GM06990 (cell line): ENCODE data around the gene DLX3.

ENCODE experiments used
- DNase-seq: peaks from one replicate; pipeline ENCODE4 v3.0.0-alpha.2; 2011; ENCODE audit not compliant: insufficient read length; ENCODE audit errors: extremely low read depth
- H3K27me3 ChIP-seq: replicated peaks from 2 replicates; pipeline ENCODE4 v1.6.0; 2011; ENCODE audit warnings: low read length; ENCODE audit not compliant: control insufficient read depth, insufficient read depth
- H3K36me3 ChIP-seq: 2 replicates; pipeline ENCODE4 v1.5.1; 2011; ENCODE audit warnings: low read length; ENCODE audit not compliant: control insufficient read depth, insufficient read depth
- H3K4me3 ChIP-seq: replicated peaks from 2 replicates; pipeline ENCODE4 v1.5.1; 2011; ENCODE audit warnings: low read depth, mild to moderate bottlenecking, control low read depth, low read length
- CTCF ChIP-seq: IDR thresholded peaks from 2 replicates; pipeline ENCODE4 v1.5.1; 2011; ENCODE audit warnings: low read length, control low read depth, mild to moderate bottlenecking, inconsistent platforms; ENCODE audit not compliant: insufficient read depth, poor library complexity, severe bottlenecking

Gene DLX3

GRCh38 chr17:50037321-50038107 is 42.5 kb upstream of the DLX3 start:
- no peak for TF ChIP-seq CTCF
- no peaks in the 10 kb centered on the region for H3K36me3 ChIP-seq
- DNase-seq: no peak
- no peak overlapping the region for H3K4me3 ChIP-seq
- no peaks in the 10 kb centered on the region; the same call in none of the 2 replicates for H3K27me3 ChIP-seq

GRCh38 chr17:50036455-50037261 is 41.6 kb upstream of the DLX3 start:
- Histone ChIP-seq H3K36me3 (no peaks in the 10 kb centered on the region), H3K4me3 (no peak overlapping the region), H3K27me3 (no peaks in the 10 kb centered on the region; the same call in none of the 2 replicates)
- no peak for DNase-seq
- TF ChIP-seq CTCF: no peak

- Histone ChIP-seq H3K36me3 (no peaks in the 10 kb centered on the region), H3K27me3 (no peaks in the 10 kb centered on the region; the same call in none of the 2 replicates), H3K4me3 (no peak overlapping the region)
- DNase-seq: no peak
- TF ChIP-seq CTCF: no peak
Observed at GRCh38 chr17:50035945-50036344, 40.9 kb upstream of the DLX3 start.

- no peak for DNase-seq
- TF ChIP-seq CTCF: no peak
- Histone ChIP-seq H3K4me3 (no peak overlapping the region), H3K36me3 (no peaks in the 10 kb centered on the region), H3K27me3 (no peaks in the 10 kb centered on the region; the same call in none of the 2 replicates)
Observed at GRCh38 chr17:50035421-50035879, 40.4 kb upstream of the DLX3 start.

- Histone ChIP-seq H3K36me3 (no peaks in the 10 kb centered on the region), H3K27me3 (no peaks in the 10 kb centered on the region; the same call in none of the 2 replicates), H3K4me3 (no peak overlapping the region)
- TF ChIP-seq CTCF: no peak
- no peak for DNase-seq
Observed at GRCh38 chr17:50034498-50035364, 39.7 kb upstream of the DLX3 start.
